HepG2 (cell line): Measurements from ENCODE around the gene STEAP3. TPM values are rescaled to one million over a fixed set of nuclear protein-coding genes. Genes with fewer than 3 reads are reported as not detected.

Experiments
- ARID2 ChIP-seq: sonication (generic); formaldehyde crosslinking; IDR thresholded peaks from 2 replicates; pipeline ENCODE4 v1.8.1; 2022; ENCODE audit warnings: mild to moderate bottlenecking, missing genetic modification reagents, borderline replicate concordance
- ELF3 ChIP-seq: IDR thresholded peaks from 2 replicates; pipeline ENCODE4 v1.6.1; 2016; ENCODE audit warnings: missing genetic modification reagents, missing compliant biosample characterization
- ELF4 ChIP-seq: sonication (generic); formaldehyde crosslinking; IDR thresholded peaks from 2 replicates; pipeline ENCODE4 v1.5.0; 2020; ENCODE audit warnings: missing genetic modification reagents, mild to moderate bottlenecking, moderate library complexity, borderline replicate concordance
- ERF ChIP-seq: IDR thresholded peaks from 2 replicates; pipeline ENCODE4 v1.6.1; 2018; ENCODE audit warnings: missing biosample characterization, missing genetic modification reagents
- GPN1 ChIP-seq: sonication (generic); formaldehyde crosslinking; IDR thresholded peaks from 2 replicates; pipeline ENCODE4 v1.5.1; 2020; ENCODE audit warnings: missing genetic modification reagents, borderline replicate concordance
- HOXA9 ChIP-seq: sonication (generic); formaldehyde crosslinking; IDR thresholded peaks from 2 replicates; pipeline ENCODE4 v1.8.1; 2022; ENCODE audit warnings: missing genetic modification reagents, mild to moderate bottlenecking, moderate library complexity, borderline replicate concordance
- JARID2 ChIP-seq: sonication (generic); formaldehyde crosslinking; IDR thresholded peaks from 2 replicates; pipeline ENCODE4 v1.8.1; 2023; ENCODE audit warnings: missing genetic modification reagents, inconsistent platforms; ENCODE audit not compliant: insufficient replicate concordance
- JUN ChIP-seq: sonication (generic); formaldehyde crosslinking; IDR thresholded peaks from 2 replicates; pipeline ENCODE4 v1.4.0; 2020; ENCODE audit warnings: mild to moderate bottlenecking, missing genetic modification reagents
- KMT2A ChIP-seq: sonication (generic); formaldehyde crosslinking; IDR thresholded peaks from 2 replicates; pipeline ENCODE4 v1.4.0; 2020; ENCODE audit warnings: missing genetic modification reagents
- NCOA5 ChIP-seq: sonication (generic); formaldehyde crosslinking; IDR thresholded peaks from 2 replicates; pipeline ENCODE4 v1.4.0; 2020; ENCODE audit warnings: missing genetic modification reagents
- NFE2 ChIP-seq: sonication (generic); formaldehyde crosslinking; IDR thresholded peaks from 2 replicates; pipeline ENCODE4 v1.4.0; 2020; ENCODE audit warnings: missing genetic modification reagents
- POLR2G ChIP-seq: fragments of 200-400 bp; formaldehyde crosslinking; IDR thresholded peaks from 2 replicates; pipeline ENCODE4 v1.6.1; 2018; ENCODE audit warnings: mild to moderate bottlenecking, low read depth, low read length, moderate library complexity
- RBM22 ChIP-seq: fragments of 200-400 bp; formaldehyde crosslinking; optimal IDR thresholded peaks from 2 replicates; pipeline ENCODE3; 2017; ENCODE audit warnings: mild to moderate bottlenecking, low read length, moderate library complexity
- SNAPC2 ChIP-seq: sonication (generic); formaldehyde crosslinking; IDR thresholded peaks from 2 replicates; pipeline ENCODE4 v1.8.1; 2022; ENCODE audit warnings: mild to moderate bottlenecking, missing genetic modification reagents
- TARDBP ChIP-seq: sonication (generic); formaldehyde crosslinking; IDR thresholded peaks from 2 replicates; pipeline ENCODE4 v1.8.0; 2022; ENCODE audit warnings: mild to moderate bottlenecking, missing genetic modification reagents
- TBX3 ChIP-seq: fragments of 450-650 bp; IDR thresholded peaks from 2 replicates; pipeline ENCODE4 v1.6.1; 2017; ENCODE audit warnings: antibody characterized with exemption, mild to moderate bottlenecking, inconsistent platforms, borderline replicate concordance
- ZC3H13 ChIP-seq: sonication (generic); formaldehyde crosslinking; IDR thresholded peaks from 2 replicates; pipeline ENCODE4 v1.8.1; 2023; ENCODE audit warnings: mild to moderate bottlenecking, missing genetic modification reagents, moderate library complexity
- ZFP62 ChIP-seq: sonication (generic); formaldehyde crosslinking; IDR thresholded peaks from 2 replicates; pipeline ENCODE4 v1.4.0; 2020; ENCODE audit warnings: missing genetic modification reagents
- ZMYM4 ChIP-seq: sonication (generic); formaldehyde crosslinking; IDR thresholded peaks from 2 replicates; pipeline ENCODE4 v1.8.1; 2023; ENCODE audit warnings: mild to moderate bottlenecking, missing genetic modification reagents
- ZNF180 ChIP-seq: sonication (generic); formaldehyde crosslinking; IDR thresholded peaks from 2 replicates; pipeline ENCODE4 v1.4.0; 2020; ENCODE audit warnings: low read depth, missing genetic modification reagents, borderline replicate concordance
- ZNF205 ChIP-seq: IDR thresholded peaks from 2 replicates; pipeline ENCODE4 v1.6.1; 2018; ENCODE audit warnings: missing biosample characterization, missing genetic modification reagents
- ZNF382 ChIP-seq: sonication (generic); formaldehyde crosslinking; IDR thresholded peaks from 2 replicates; pipeline ENCODE4 v1.5.0; 2020; ENCODE audit warnings: missing genetic modification reagents, mild to moderate bottlenecking, borderline replicate concordance
- ZNF44 ChIP-seq: sonication (generic); formaldehyde crosslinking; IDR thresholded peaks from 2 replicates; pipeline ENCODE4 v1.5.1; 2020; ENCODE audit warnings: mild to moderate bottlenecking, missing genetic modification reagents
- ZNF557 ChIP-seq: sonication (generic); formaldehyde crosslinking; IDR thresholded peaks from 2 replicates; pipeline ENCODE4 v1.4.0; 2020; ENCODE audit warnings: missing genetic modification reagents
- ZNF775 ChIP-seq: sonication (generic); formaldehyde crosslinking; IDR thresholded peaks from 2 replicates; pipeline ENCODE4 v1.4.0; 2020; ENCODE audit warnings: missing genetic modification reagents, mild to moderate bottlenecking, moderate library complexity, borderline replicate concordance
- ZNF839 ChIP-seq: sonication (generic); formaldehyde crosslinking; IDR thresholded peaks from 2 replicates; pipeline ENCODE4 v1.4.0; 2020; ENCODE audit warnings: missing genetic modification reagents, mild to moderate bottlenecking, borderline replicate concordance
- polyA plus RNA-seq, 8 experiments: library from polyadenylated mRNA; depleted of rRNA in 3 of 8; stranded (reverse) in 7 of 8; unstranded in 1 of 8; fragments of >200 nt; fragmentation: Illumina TruSeq in 4 of 8; extraction: Trizol in 4 of 8; gene quantifications; 2 replicates each; pipeline versions ENCODE4 v1.2.1 to v1.2.3, GENCODE V29; 2011 to 2016; ENCODE audit warnings: low read depth in 4 of 8, missing spikeins in 1 of 8, mixed read lengths in 1 of 8; ENCODE audit not compliant: insufficient read depth in 1 of 8
- total RNA-seq, 5 experiments: library from RNA; depleted of rRNA; stranded (reverse); fragments of >200 nt; fragmentation: Illumina TruSeq; extraction: Trizol; gene quantifications; 2 replicates each; pipeline ENCODE4 v1.2.3, GENCODE V29; 2016; ENCODE audit warnings: low read depth in 1 of 5
- TF ChIP-seq, protein P1 (sequence below): sonication (generic); formaldehyde crosslinking; conservative IDR thresholded peaks from 2 replicates; pipeline ENCODE4 v1.4.0; 2020; ENCODE audit warnings: missing genetic modification reagents
- TF ChIP-seq, protein P2 (sequence below): sonication (generic); formaldehyde crosslinking; IDR thresholded peaks from 2 replicates; pipeline ENCODE4 v1.4.0; 2020; ENCODE audit warnings: missing genetic modification reagents
- TF ChIP-seq, protein P3 (sequence below): sonication (generic); formaldehyde crosslinking; IDR thresholded peaks from 2 replicates; pipeline ENCODE4 v1.4.0; 2020; ENCODE audit warnings: mild to moderate bottlenecking, missing genetic modification reagents

The STEAP3 gene
- total and polyA plus RNA-seq, 2 of the 13 experiments (the other 11 are each of a cell fraction or from before 2014, with no cell fraction given): 7.3 to 21.1 TPM

DNA sequence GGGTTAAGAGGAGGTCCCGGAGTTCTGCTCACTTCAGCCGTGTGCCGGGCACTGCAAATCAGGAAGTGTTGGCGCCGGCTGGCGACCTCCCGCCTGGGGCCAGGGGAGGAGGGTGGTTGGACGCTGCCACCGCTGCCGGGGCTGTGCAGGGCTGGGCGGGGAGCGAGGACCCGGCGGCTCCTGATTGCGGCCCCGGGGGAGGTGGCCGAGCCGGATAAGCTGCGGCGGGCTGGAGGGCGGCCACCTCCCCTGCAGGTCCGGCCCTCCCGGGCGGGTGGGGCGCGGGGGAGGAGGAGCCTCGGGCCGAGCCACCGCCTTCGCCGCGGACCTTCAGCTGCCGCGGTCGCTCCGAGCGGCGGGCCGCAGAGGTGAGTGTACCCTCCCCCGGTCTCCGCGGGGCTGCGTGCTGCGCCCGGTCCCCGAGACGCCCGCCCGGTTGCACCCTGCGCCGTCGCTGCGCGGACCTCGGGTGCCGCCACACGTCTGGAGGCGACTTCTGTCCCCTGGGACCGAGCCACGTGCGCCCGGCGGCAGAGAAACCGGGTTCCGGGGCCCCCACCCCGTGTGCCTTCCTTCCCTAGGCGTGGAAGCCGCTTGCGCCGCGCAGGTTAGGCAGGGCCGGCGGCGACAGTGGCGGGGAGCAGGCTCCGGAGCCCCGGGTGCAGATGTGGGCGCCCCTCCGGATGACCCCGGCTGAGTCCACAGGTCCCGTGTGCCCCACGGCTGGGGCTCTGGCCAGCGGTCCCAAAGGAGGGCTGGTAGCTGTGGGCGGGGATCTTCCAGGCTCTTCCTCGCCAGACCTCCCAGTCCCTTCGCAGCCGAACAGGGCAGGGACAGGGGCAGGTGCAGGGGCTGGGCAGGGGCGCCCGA is at the start of gene STEAP3 (continued):
- TF ChIP-seq TBX3: no peak
- TF ChIP-seq KMT2A (CRISPR knock-in tag): no peak; the same call in 1 of the 2 replicates
- TF ChIP-seq, protein P1, sequence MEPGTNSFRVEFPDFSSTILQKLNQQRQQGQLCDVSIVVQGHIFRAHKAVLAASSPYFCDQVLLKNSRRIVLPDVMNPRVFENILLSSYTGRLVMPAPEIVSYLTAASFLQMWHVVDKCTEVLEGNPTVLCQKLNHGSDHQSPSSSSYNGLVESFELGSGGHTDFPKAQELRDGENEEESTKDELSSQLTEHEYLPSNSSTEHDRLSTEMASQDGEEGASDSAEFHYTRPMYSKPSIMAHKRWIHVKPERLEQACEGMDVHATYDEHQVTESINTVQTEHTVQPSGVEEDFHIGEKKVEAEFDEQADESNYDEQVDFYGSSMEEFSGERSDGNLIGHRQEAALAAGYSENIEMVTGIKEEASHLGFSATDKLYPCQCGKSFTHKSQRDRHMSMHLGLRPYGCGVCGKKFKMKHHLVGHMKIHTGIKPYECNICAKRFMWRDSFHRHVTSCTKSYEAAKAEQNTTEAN (CRISPR knock-in tag): no peak
- TF ChIP-seq ELF3: peak; percentile 57
- no peak for TF ChIP-seq RBM22
- no peak for TF ChIP-seq NCOA5 (CRISPR knock-in tag)
- TF ChIP-seq, protein P2, sequence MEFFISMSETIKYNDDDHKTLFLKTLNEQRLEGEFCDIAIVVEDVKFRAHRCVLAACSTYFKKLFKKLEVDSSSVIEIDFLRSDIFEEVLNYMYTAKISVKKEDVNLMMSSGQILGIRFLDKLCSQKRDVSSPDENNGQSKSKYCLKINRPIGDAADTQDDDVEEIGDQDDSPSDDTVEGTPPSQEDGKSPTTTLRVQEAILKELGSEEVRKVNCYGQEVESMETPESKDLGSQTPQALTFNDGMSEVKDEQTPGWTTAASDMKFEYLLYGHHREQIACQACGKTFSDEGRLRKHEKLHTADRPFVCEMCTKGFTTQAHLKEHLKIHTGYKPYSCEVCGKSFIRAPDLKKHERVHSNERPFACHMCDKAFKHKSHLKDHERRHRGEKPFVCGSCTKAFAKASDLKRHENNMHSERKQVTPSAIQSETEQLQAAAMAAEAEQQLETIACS (CRISPR knock-in tag): peak; percentile 9; the same call in 1 of the 2 replicates
- TF ChIP-seq, protein P3, sequence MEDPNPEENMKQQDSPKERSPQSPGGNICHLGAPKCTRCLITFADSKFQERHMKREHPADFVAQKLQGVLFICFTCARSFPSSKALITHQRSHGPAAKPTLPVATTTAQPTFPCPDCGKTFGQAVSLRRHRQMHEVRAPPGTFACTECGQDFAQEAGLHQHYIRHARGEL: no peak
- TF ChIP-seq ZNF775 (CRISPR knock-in tag): 0 out of 2 replicates have a peak, but pooled peaks have one; percentile 56
- TF ChIP-seq TARDBP (CRISPR knock-in tag): peak; percentile 58; the same call in 1 of the 2 replicates
- TF ChIP-seq ZNF180: no peak
- no peak for TF ChIP-seq JARID2
- TF ChIP-seq ZNF44: 0 out of 2 replicates have a peak, but pooled peaks have one; percentile 61
- TF ChIP-seq ZMYM4 (CRISPR knock-in tag): peak; percentile 45; the same call in 1 of the 2 replicates
- TF ChIP-seq ERF (CRISPR knock-in tag): peak; percentile 48
- TF ChIP-seq ELF4 (CRISPR knock-in tag): no peak
- no peak; the same call in 1 of the 2 replicates for TF ChIP-seq ZC3H13 (CRISPR knock-in tag)
- no peak for TF ChIP-seq ZNF557 (CRISPR knock-in tag)
- TF ChIP-seq ZNF839: no peak
- peak; percentile 84 for TF ChIP-seq POLR2G
- TF ChIP-seq NFE2 (CRISPR knock-in tag): no peak
- TF ChIP-seq SNAPC2 (CRISPR knock-in tag): peak; percentile 90
- no peak for TF ChIP-seq GPN1
- TF ChIP-seq ZNF382 (CRISPR knock-in tag): no peak
- TF ChIP-seq ARID2 (CRISPR knock-in tag): peak; percentile 44; the same call in 1 of the 2 replicates
- TF ChIP-seq ZFP62 (CRISPR knock-in tag): no peak
- no peak; the same call in 1 of the 2 replicates for TF ChIP-seq ZNF205 (CRISPR knock-in tag)
- peak; percentile 13; the same call in 1 of the 2 replicates for TF ChIP-seq JUN (CRISPR knock-in tag)
- no peak for TF ChIP-seq HOXA9
